LNCaP clone FGC (cell line): ENCODE measurements around the gene GSK3A.

Experiments used
- DNase-seq: peaks from one replicate; pipeline ENCODE4 v3.0.0-alpha.2; 2011; ENCODE audit warnings: low read depth
- H3K4me3 ChIP-seq: 2 replicates; pipeline ENCODE4 v1.5.1; 2011; ENCODE audit warnings: mild to moderate bottlenecking, low read depth, low read length, control low read depth
- TF ChIP-seq, protein P1 (sequence below): IDR thresholded peaks from 2 replicates; pipeline ENCODE4 v1.5.1; 2012; ENCODE audit warnings: mild to moderate bottlenecking; ENCODE audit not compliant: control insufficient read depth, insufficient read depth; ENCODE audit errors: extremely low read depth

The GSK3A gene

DNA sequence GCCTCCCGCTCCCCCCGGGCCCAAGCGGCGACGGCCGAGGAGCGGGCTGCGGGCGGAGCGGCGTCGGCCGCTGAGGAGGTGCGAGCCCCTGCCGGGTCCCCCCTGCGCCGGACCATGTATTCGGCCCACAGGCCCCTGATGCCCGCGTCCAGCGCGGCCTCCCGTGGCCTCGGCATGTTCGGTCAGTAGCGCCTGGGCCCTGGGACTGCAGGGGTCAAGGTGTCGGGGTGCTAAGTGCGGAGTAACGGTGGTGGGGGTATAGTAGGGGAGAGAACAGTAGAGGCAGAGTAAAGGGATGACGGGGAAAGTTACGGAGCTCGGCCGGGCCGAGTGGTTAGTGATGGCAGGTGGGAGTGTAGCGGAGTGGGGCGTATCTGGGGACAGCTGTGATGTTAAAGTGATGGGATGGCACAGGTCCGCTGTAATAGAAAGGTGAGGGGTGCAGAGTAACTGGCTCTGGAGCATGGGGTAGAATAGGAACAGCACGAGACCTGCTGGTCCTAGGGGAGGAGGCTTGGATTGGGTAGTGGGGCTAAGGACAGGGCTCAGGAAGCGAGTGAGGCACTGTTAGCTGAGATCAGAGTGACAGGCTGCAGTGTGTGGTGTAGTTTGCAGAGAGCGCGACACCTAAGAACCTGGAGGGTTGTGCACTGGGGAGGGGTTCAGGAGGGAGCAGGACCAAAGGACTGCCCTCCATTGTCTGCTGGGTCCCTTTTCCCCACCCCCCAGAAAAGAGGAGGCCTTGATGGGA lies 42.4 kb upstream of the GSK3A start:
- no peak for DNase-seq
- TF ChIP-seq, protein P1, sequence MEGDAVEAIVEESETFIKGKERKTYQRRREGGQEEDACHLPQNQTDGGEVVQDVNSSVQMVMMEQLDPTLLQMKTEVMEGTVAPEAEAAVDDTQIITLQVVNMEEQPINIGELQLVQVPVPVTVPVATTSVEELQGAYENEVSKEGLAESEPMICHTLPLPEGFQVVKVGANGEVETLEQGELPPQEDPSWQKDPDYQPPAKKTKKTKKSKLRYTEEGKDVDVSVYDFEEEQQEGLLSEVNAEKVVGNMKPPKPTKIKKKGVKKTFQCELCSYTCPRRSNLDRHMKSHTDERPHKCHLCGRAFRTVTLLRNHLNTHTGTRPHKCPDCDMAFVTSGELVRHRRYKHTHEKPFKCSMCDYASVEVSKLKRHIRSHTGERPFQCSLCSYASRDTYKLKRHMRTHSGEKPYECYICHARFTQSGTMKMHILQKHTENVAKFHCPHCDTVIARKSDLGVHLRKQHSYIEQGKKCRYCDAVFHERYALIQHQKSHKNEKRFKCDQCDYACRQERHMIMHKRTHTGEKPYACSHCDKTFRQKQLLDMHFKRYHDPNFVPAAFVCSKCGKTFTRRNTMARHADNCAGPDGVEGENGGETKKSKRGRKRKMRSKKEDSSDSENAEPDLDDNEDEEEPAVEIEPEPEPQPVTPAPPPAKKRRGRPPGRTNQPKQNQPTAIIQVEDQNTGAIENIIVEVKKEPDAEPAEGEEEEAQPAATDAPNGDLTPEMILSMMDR: no peak
- peak overlapping the region; percentile 57 for H3K4me3 ChIP-seq

DNA sequence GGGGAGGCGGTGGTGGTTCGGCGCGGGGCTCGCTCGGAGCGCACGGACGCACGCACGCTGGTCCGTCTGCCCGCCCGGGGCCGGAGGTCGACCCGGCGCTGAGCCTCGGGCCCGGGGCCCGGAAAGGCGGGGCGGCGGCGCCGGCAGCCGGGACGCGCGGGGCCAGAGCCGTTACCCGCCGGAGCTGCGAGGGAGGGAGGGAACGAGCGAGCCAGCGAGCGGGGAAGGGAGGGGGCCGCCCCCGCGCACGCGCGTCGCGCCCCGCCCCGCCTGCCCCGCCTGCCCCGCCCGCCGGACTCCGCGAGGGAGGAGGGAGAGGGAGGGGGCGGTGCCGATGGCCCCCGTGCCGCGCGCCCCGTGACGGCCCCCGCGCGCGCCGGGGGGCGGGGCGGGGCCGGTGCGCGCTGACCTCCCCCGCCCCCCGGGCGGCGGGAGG lies 41.7 kb upstream of the GSK3A start:
- no peak for DNase-seq
- TF ChIP-seq, protein P1: no peak
- no peak overlapping the region for H3K4me3 ChIP-seq

DNA sequence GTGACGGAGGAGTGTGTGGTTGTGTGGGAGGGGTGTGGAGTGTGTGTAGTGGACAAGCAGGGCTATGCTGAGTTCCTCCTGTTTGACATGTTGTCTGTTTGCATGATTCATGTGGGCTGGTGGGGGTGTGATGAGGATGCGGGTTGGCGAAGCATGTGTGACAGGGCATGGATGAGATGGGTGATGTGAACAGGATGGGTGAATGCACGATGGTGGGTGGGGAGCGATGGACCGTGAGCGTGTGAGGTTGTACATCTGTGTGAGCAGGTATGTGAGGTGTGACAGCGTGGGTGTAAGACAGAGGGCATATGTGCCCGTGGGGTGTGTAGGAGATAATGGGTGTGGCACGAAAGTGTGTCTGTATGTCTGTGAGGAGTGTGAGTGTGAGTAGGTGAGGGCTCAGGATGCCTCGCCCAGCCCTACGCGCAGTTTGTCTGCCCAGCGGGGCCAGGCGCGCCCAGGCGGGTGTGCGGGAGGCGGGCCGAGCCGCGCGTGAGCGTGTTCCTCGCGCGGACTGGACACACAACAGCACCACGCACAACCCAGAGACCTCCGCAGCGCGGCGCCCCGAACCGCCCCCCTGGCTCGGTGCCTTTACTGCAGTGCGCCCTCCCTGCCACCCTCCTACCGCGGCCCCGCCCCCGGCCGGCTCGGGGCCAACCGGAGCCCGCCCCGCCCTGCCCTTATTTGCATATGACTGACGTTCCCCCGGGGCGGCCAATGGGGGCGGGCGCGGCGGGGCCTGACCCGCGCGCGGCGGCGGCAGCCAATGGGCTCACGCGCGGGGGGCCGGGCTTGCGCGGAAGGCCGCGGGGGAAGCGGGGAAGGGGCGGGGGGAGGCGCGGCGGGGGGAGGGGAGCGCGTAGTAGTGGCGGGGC lies 41.0 kb upstream of the GSK3A start:
- DNase-seq: no peak
- peak overlapping the region; percentile 44 for H3K4me3 ChIP-seq
- TF ChIP-seq, protein P1: no peak

DNA sequence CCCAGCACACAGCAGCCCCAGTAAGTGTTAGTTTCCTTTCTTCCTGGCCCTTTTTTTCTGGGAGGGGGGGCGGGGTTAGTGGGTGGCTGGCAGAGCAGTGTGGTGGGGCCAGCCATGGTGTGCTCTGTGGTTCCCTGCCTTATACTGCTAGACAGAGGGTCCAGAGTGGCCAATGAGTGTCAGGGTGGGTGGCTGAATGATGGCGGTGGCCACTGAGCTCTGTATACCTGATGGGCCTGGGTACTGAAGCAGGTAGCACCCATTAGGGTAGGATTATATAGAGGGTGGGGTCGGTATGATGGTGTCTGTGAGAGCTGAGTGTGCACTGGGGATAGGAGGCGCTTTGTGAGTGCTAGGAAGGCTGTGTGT lies 40.4 kb upstream of the GSK3A start:
- TF ChIP-seq, protein P1: no peak
- no peak for DNase-seq
- H3K4me3 ChIP-seq: no peak overlapping the region

DNA sequence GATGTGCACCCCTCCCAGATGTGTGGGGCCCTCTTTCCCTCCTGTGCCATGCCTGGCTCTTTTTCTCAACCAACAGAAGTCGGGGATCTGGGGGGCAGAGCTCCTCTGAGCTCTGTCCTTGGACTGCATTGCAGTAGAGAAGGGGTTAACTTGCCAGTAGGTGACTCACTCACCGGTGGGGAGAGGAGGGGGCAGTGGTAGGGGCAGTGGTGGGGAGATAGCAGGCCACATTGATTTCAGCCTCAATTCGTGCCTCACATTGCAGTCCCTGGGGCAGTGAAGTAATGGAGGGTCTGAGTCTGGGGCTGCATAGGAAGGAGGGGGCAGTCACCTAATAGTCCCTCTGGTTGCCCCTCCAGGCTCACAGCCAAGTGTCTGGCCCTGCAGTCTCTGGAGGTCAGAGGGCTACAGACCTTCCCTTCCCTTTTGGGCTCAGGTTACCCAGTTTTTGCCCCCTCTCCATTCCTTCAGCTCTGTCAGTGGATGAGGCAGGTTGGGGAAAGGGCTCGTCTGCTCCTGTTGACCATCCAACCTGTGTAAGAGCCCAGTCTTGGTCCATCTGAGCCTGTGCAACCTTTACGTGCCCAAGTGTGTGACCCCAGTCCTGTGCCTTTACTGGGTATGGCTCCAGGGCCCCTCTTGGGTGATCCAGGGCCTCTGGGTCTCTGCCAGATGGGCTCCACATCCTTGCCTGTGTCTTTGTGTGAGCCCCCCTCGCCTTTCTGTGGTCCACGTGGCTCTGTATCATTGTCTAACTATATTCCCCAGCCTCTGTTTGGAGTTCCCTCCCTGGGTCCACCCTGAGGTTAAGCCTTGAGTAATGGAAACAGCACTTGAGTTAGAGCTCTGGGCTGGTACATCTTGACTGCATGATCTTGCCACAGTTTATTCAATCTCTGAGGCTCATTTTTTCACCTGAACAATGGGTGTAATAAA lies 39.7 kb upstream of the GSK3A start:
- DNase-seq: no peak
- TF ChIP-seq, protein P1: no peak

DNA sequence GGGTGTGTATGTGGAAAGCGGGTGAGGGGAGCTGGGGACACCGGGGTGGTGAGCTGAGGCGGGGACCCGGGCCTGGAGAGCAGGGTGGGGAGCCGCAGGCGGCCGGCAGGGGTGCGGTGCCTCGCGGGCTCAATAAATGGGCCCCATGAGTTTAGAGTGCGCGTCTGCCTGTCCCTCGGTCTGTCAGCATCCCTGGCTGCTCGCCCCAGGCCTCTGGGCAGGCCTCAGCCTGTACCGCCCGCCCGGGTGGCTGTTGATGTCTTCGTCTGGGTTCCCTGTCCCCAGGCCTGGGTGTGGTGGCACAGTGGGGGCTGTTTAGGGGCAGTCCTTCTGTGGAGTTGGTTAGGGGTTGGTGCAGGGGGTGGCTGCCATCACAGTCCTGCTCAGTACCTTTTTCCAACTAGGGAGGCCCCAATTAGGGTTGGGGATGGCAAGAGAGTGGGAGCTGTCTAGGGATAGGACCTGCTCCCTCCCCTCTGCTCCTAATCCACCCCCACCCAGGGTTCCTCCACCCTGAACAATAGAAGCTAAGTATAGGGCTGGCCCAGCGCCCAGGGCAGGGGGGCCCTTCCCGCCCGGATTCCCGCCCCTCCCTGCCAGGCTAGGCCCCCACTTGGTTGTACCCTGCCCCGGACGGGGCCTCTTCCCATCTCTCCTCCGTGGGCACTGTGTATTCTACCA lies 38.9 kb upstream of the GSK3A start:
- TF ChIP-seq, protein P1: no peak
- DNase-seq: no peak
- H3K4me3 ChIP-seq: no peak overlapping the region

More for the DNA sequence above, 39.7 kb upstream of the GSK3A start:
- H3K4me3 ChIP-seq: no peak overlapping the region
